Upper lobe of left lung (tissue), 4 donors: Measurements from ENCODE around the gene PILRB.
"Not testable (repeated sequence)": the region's sequence is repeated elsewhere in the genome, so short reads cannot be mapped to it uniquely, and the experiment has no call there.

Experiments
- CTCF ChIP-seq, 6 experiments: fragments of 450-650 bp in 4 of 6; fragments of 200-600 bp in 2 of 6; sonication (generic) in 2 of 6; IDR thresholded peaks; one replicate each; pipeline ENCODE4 v1.5.1; 2016 to 2019; ENCODE audit warnings: antibody characterized with exemption in 6 of 6
- EP300 ChIP-seq, 4 donors: sonication (generic); formaldehyde crosslinking; IDR thresholded peaks; one replicate each; pipeline ENCODE4 v1.5.1; 2017; ENCODE audit warnings: antibody characterized with exemption in 4 of 4, control low read depth in 2 of 4
- POLR2A ChIP-seq, 4 donors: fragments of 450-650 bp; IDR thresholded peaks; one replicate each; pipeline ENCODE4 v1.5.1; 2016 to 2017; ENCODE audit warnings: antibody characterized with exemption in 4 of 4, mild to moderate bottlenecking in 2 of 4
- POLR2AphosphoS5 ChIP-seq, 2 donors: sonication (generic); formaldehyde crosslinking; IDR thresholded peaks; one replicate each; pipeline ENCODE4 v1.5.1; 2017; ENCODE audit warnings: antibody characterized with exemption in 2 of 2

GRCh38 chr7:100382234-100382853, 24.4 kb downstream of the PILRB start:
- TF ChIP-seq CTCF, POLR2AphosphoS5, EP300 (IDR thresholded peaks at IDR 0.05): not testable (repeated sequence)
- peak in 1 of 4 donors; percentile 34 for TF ChIP-seq POLR2A (IDR thresholded peaks at IDR 0.05)
